PC-9 (cell line): ENCODE results near the gene AZI2.

Source experiments
- EZH2 ChIP-seq: fragments of 200-600 bp; sonication (generic); IDR thresholded peaks from 2 replicates; pipeline ENCODE4 v1.8.0; 2017; ENCODE audit warnings: antibody characterized with exemption, low read depth
- TF ChIP-seq, protein P1 (sequence below): fragments of 200-600 bp; sonication (generic); conservative IDR thresholded peaks from 2 replicates; pipeline ENCODE4 v1.6.1; 2017; ENCODE audit warnings: mixed run types, antibody characterized with exemption, mild to moderate bottlenecking, moderate library complexity

DNA sequence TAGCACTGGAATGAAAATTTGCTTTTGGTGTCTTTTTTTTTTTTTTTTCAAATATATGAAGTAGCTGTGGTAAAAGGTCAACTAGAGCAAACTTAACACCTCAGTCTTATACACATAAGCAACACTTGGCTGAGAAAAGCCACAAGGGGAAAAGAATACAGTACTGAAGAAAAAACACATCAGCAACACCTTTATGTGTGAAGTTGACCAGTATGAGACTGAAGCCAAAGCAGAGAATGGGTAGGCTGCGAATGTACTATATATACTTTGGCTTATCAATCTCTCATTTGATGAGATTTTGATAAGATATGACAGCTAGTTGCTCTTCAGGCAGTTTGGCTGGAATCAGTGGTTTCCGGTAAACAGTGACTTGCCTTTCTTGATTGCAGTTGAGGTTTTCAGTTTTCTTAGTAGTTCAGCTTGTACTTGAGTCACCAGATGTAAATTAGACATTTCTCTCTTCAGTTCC, 22.1 kb downstream of the AZI2 start:
- TF ChIP-seq EZH2, result no peak
- TF ChIP-seq, protein P1, sequence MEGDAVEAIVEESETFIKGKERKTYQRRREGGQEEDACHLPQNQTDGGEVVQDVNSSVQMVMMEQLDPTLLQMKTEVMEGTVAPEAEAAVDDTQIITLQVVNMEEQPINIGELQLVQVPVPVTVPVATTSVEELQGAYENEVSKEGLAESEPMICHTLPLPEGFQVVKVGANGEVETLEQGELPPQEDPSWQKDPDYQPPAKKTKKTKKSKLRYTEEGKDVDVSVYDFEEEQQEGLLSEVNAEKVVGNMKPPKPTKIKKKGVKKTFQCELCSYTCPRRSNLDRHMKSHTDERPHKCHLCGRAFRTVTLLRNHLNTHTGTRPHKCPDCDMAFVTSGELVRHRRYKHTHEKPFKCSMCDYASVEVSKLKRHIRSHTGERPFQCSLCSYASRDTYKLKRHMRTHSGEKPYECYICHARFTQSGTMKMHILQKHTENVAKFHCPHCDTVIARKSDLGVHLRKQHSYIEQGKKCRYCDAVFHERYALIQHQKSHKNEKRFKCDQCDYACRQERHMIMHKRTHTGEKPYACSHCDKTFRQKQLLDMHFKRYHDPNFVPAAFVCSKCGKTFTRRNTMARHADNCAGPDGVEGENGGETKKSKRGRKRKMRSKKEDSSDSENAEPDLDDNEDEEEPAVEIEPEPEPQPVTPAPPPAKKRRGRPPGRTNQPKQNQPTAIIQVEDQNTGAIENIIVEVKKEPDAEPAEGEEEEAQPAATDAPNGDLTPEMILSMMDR, result no peak
